Kidney epithelial cell (primary cell): ENCODE measurements around the gene ALG1. TPM values are rescaled to one million over a fixed set of nuclear protein-coding genes. Genes with fewer than 3 reads are reported as not detected.
A peak's percentile ranks its signal among the peaks of the same experiment; 100 is the strongest.

Experiments used
- DNase-seq: peaks from one replicate; pipeline ENCODE4 v3.0.0-alpha.2; 2010; ENCODE audit warnings: low read depth
- H3K27me3 ChIP-seq: 2 replicates; pipeline ENCODE4 v1.6.0; 2011; ENCODE audit warnings: low read length; ENCODE audit not compliant: control insufficient read depth, insufficient read depth
- H3K36me3 ChIP-seq: 2 replicates; pipeline ENCODE4 v1.5.1; 2011; ENCODE audit warnings: low read length; ENCODE audit not compliant: control insufficient read depth, insufficient read depth
- H3K4me3 ChIP-seq: 2 replicates; pipeline ENCODE4 v1.5.1; 2011; ENCODE audit warnings: low read depth, mild to moderate bottlenecking, control low read depth, low read length
- total RNA-seq: library from RNA; depleted of rRNA; stranded (reverse); fragments of >200 nt; gene quantifications from 2 replicates; pipeline ENCODE4 v1.2.3, GENCODE V29; 2015
- TF ChIP-seq, protein P1 (sequence below): IDR thresholded peaks from 2 replicates; pipeline ENCODE4 v1.5.1; 2011; ENCODE audit warnings: mild to moderate bottlenecking, moderate library complexity, low read length, control low read depth, inconsistent platforms; ENCODE audit not compliant: insufficient read depth, poor library complexity, severe bottlenecking

ALG1 gene, protein sequence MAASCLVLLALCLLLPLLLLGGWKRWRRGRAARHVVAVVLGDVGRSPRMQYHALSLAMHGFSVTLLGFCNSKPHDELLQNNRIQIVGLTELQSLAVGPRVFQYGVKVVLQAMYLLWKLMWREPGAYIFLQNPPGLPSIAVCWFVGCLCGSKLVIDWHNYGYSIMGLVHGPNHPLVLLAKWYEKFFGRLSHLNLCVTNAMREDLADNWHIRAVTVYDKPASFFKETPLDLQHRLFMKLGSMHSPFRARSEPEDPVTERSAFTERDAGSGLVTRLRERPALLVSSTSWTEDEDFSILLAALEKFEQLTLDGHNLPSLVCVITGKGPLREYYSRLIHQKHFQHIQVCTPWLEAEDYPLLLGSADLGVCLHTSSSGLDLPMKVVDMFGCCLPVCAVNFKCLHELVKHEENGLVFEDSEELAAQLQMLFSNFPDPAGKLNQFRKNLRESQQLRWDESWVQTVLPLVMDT
- total RNA-seq, result 33.0 and 33.5 TPM in 2 replicates

DNA sequence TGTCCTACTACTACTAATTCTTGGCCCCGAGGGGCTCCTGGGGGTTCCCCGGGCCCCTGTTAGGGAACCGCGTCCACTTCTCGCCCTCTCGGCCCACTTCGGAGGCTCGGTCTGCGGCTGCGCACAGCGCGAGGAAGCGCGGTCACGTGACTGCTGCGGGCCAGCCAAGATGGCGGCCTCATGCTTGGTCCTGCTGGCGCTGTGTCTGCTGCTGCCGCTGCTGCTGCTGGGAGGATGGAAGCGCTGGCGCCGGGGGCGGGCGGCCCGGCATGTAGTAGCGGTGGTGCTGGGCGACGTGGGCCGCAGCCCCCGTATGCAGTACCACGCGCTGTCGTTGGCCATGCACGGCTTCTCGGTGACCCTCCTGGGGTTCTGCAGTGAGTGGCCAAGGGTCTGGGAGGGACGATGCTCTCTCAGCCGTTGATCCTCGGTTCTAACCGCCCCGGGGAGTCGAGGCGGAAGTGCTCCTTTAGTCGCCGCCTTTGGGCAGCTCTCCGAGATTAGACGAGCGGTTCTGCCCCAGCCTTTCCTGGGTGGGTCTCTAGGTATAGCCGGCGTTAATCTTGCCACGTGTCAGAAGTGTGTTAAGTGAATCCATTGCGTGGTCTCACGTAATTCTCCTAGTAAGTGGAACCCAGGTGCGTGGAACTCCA lies at the start of gene ALG1:
Gene ALG1, plus strand, starts transcription at position 163 of the 653 bp plus-strand sequence. Its CDS starts 7 bp downstream, at position 170.
- no peaks in the 10 kb centered on the region for H3K36me3 ChIP-seq
- peaks cover 2% of the 10 kb centered on the region for H3K27me3 ChIP-seq
- TF ChIP-seq, protein P1, sequence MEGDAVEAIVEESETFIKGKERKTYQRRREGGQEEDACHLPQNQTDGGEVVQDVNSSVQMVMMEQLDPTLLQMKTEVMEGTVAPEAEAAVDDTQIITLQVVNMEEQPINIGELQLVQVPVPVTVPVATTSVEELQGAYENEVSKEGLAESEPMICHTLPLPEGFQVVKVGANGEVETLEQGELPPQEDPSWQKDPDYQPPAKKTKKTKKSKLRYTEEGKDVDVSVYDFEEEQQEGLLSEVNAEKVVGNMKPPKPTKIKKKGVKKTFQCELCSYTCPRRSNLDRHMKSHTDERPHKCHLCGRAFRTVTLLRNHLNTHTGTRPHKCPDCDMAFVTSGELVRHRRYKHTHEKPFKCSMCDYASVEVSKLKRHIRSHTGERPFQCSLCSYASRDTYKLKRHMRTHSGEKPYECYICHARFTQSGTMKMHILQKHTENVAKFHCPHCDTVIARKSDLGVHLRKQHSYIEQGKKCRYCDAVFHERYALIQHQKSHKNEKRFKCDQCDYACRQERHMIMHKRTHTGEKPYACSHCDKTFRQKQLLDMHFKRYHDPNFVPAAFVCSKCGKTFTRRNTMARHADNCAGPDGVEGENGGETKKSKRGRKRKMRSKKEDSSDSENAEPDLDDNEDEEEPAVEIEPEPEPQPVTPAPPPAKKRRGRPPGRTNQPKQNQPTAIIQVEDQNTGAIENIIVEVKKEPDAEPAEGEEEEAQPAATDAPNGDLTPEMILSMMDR, result no peak
- peak; percentile 49 for DNase-seq
- peak within 1 kb of the TSS; percentile 88 for H3K4me3 ChIP-seq

DNA sequence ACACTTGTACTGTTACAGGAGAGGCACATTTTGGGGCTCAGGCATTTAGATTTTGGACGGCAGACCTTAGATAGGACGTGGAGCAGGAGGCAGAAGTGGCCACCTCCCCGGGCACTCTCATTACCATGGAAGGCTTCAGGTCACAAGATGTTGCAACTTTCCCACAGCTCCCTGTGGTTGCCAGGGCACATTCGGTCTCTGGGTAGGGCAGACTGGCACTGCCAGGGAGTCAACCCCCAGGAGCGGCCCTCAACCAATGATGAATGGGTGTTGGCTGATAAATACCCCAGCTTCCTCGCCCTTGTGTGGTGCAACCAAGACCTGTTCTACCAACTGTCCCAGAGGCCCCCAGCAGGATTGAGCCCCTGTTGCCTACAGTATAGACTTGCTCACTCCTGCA lies 49.1 kb upstream of the ALG1 start:
- DNase-seq, result no peak
- Histone ChIP-seq H3K27me3 (peaks cover 3% of the 10 kb centered on the region), H3K4me3 (no peak overlapping the region), H3K36me3 (no peaks in the 10 kb centered on the region)
- TF ChIP-seq, protein P1, result no peak

DNA sequence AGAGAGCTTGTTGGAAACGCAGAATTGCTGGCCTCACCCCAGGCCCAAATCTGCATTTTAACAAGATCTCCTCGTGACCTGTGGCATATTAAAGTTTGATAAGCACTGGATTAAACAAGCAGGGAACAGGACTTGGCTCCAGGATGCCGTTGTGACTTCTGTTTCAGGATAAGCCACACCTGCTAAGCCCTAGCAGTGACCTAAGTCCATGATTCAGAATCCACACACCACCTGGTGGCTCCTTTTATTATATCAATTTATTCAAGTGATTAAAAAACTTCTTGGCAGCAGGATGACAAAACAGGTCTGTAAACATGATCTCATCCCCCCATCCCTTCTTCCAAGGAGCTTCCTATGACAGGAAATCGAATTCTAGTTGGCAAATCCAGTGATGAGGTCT lies 47.0 kb upstream of the ALG1 start:
- H3K27me3 ChIP-seq, result peaks cover 3% of the 10 kb centered on the region
- TF ChIP-seq, protein P1, result no peak
- no peaks in the 10 kb centered on the region for H3K36me3 ChIP-seq
- no peak overlapping the region for H3K4me3 ChIP-seq
- DNase-seq, result no peak

DNA sequence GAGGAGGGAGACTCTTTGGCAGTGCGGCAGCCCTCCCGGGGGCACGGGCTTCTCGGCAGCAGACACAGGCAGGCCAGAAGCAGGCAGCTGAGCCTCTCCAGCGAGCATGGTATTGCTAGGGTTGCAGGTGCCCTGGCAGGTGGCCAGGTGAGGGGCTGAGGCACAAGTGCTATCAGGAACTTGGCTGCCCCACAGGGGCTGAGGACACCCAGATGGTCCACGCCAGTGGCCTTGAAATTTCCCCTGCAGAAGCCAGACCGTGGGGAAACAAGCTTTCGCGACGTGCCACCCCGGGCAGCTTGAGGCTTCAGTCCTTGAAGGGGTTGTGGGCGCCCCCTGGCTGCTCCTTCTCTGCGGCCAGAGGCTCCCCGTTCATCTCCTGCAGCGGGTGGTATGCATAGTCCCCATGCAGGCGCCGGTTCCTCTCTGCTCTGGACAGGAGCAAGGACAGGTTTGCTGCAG lies 46.4 kb upstream of the ALG1 start:
- H3K4me3 ChIP-seq, result no peak overlapping the region
- TF ChIP-seq, protein P1, result peak; percentile 60
- H3K27me3 ChIP-seq, result peaks cover 3% of the 10 kb centered on the region
- H3K36me3 ChIP-seq, result no peaks in the 10 kb centered on the region
- DNase-seq, result no peak

DNA sequence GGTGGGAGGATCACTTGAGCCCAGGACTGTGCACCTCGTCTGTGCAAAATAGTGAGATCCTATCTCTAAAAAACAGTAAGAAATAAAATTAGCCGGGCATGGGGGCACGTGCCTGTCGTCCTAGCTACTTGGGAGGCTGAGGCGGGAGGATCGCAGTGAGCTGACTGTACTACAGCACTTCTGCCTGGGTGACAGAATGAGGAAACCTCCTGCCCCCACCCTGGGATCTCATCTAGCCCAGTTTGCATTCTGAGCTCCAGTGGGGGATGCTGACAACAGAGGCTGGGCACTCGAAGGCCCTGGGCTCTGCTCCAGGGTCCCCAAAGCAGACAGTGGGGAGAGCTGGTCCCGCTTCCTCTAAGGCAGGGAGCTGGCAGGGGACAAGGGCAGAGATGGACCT lies 45.0 kb upstream of the ALG1 start:
- DNase-seq, result no peak
- Histone ChIP-seq H3K27me3 (no peaks in the 10 kb centered on the region), H3K36me3 (no peaks in the 10 kb centered on the region), H3K4me3 (no peak overlapping the region)
- TF ChIP-seq, protein P1, result no peak
